ENCODE results near the gene TOMT. TPM values are rescaled to one million over a fixed set of nuclear protein-coding genes. Genes with fewer than 3 reads are reported as not detected.
A peak's percentile ranks its signal among the peaks of the same experiment; 100 is the strongest.

TOMT gene
- total and polyA plus RNA-seq, 2 of the 4 experiments (the other 2 are of a cell fraction): not detected

DNA sequence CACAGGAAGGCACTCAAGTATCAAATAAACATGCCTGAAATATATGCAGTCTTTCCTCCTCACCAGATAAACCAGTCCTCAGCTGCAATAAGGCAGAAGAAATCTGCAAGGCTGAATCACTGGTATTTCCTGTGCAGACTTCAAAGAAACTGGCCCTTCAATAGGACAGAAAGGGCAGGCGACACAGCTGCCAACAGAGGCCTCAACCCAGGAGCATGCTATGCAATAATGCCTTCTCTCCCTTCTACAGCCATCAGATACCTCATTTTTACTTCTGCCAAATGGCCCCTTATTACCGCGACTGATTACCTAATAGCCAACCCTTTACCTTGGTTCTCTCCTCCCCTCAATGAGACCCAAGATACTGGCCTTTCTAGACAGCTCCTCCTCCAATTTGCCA is 33.4 kb upstream of the TOMT start (continued):
- TF ChIP-seq RCOR1 (IDR thresholded peaks at IDR 0.05; ENCODE audit: insufficient replicate concordance, low read length): no peak

DNA sequence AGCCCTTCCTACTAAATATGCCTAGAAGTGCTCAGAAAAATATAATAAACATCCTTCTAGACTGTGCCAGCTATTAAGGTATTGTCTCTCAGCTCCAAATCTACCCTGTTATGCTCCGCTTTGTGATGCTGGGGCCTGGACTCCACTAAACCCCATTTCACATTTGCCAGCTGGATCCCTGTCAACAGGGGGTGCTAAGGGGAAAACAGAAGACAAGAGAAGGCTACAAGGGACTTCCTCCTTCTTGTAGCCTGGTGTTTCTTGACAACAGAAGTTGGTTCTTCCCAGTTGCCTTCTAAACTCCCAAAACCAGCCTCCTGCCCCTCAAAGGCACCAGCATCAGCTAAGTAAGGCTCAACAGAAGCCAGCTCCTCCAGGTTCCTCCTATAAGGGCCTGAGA is 30.6 kb upstream of the TOMT start:
- intact Hi-C loops (cut with micrococcal nuclease): no loop called here
- CTCF ChIA-PET: interaction anchor here (0.9 to 1.2 kb wide), 2 partner anchors 36 to 49 kb away, joined by 3 read pairs; no protein-coding TSS in a partner anchor
- H3K14ac ChIP-seq (replicated peaks; ENCODE audit: low read depth, low read length): peak overlapping the region; percentile 69
- H4K91ac ChIP-seq (ENCODE audit: insufficient read depth, low read depth, low read length): no peak overlapping the region
- H4K5ac ChIP-seq (ENCODE audit: low read depth, low read length): peak overlapping the region; percentile 65
- TF ChIP-seq NFE2L2 (IDR thresholded peaks at IDR 0.05; ENCODE audit: low read depth, low read length): no peak
- TF ChIP-seq, protein P1, sequence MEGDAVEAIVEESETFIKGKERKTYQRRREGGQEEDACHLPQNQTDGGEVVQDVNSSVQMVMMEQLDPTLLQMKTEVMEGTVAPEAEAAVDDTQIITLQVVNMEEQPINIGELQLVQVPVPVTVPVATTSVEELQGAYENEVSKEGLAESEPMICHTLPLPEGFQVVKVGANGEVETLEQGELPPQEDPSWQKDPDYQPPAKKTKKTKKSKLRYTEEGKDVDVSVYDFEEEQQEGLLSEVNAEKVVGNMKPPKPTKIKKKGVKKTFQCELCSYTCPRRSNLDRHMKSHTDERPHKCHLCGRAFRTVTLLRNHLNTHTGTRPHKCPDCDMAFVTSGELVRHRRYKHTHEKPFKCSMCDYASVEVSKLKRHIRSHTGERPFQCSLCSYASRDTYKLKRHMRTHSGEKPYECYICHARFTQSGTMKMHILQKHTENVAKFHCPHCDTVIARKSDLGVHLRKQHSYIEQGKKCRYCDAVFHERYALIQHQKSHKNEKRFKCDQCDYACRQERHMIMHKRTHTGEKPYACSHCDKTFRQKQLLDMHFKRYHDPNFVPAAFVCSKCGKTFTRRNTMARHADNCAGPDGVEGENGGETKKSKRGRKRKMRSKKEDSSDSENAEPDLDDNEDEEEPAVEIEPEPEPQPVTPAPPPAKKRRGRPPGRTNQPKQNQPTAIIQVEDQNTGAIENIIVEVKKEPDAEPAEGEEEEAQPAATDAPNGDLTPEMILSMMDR (conservative IDR thresholded peaks at IDR 0.05; ENCODE audit: low read depth, low read length): 0 out of 2 replicates have a peak, but pooled peaks have one; percentile 15
- no peak overlapping the region for H3K4me3 ChIP-seq (ENCODE audit: insufficient read depth, low read depth, low read length)
- H2BK15ac ChIP-seq (ENCODE audit: low read depth, low read length): no peak overlapping the region; the same call in 2 of the 3 replicates
- no peak overlapping the region for H3K18ac ChIP-seq (ENCODE audit: low read depth, low read length)
- no CpG with 5 or more reads among the region's 1 CpG for WGBS, 2 experiments (ENCODE audit: extremely low coverage in 2 of 2, insufficient read length in 1 of 2)
- H4K20me1 ChIP-seq (ENCODE audit: insufficient read depth, low read length): peaks cover 7% of the 10 kb centered on the region; the same call in 1 of the 2 replicates
- dilution Hi-C loops (cut with HindIII; ENCODE audit: low sequenced_read_pairs, unreplicated experiment): no loop called here
- no peak overlapping the region for H2AFZ ChIP-seq (replicated peaks; ENCODE audit: low read length, poor library complexity)
- H3K56ac ChIP-seq (ENCODE audit: extremely low read depth, insufficient read depth, low read length): no peak overlapping the region
- peak overlapping the region in 1 of 2 experiments; percentile 82; a peak in 2 of 4 replicates for H4K8ac ChIP-seq (ENCODE audit: low read depth in 2 of 2, low read length in 2 of 2)
- BruUV-seq (replicated peaks): no TSS peak
- peaks cover 10% of the 10 kb centered on the region for H3K9me1 ChIP-seq (ENCODE audit: insufficient read depth, low read length)
- peaks cover 15% of the 10 kb centered on the region for H3K4me1 ChIP-seq (ENCODE audit: control insufficient read depth, insufficient read depth, low read length)
- no peak overlapping the region for H3K4me2 ChIP-seq (ENCODE audit: low read depth, low read length)
- no peak overlapping the region for H3K9ac ChIP-seq (ENCODE audit: low read depth, low read length)
- DNase-seq (no peak), ATAC-seq (ENCODE audit: low read depth) (no peak)
- H2BK120ac ChIP-seq (ENCODE audit: low read depth, low read length): peak overlapping the region; percentile 26; the same call in 1 of the 2 replicates
- peaks cover 33 to 64% of the 10 kb centered on the region in 2 experiments for H3K79me1 ChIP-seq (ENCODE audit: low read depth in 1 of 2, low read length in 2 of 2)
- POLR2A ChIA-PET (ENCODE audit: unreplicated experiment): interaction anchor here (1.1 kb wide), 1 partner anchor 33 kb away, joined by 3 read pairs; no protein-coding TSS in a partner anchor
- peak overlapping the region; percentile 50 for H3K4ac ChIP-seq (ENCODE audit: low read depth, low read length)
- peak overlapping the region; percentile 2; the same call in 1 of the 2 replicates for H3K27ac ChIP-seq (ENCODE audit: insufficient read depth, low read length)
- no peaks in the 10 kb centered on the region for H3K9me3 ChIP-seq (ENCODE audit: control insufficient read depth, insufficient read depth, low read length)
- peak overlapping the region; percentile 46; the same call in 1 of the 2 replicates for H2AK5ac ChIP-seq (ENCODE audit: low read depth, low read length)
- no peaks in the 10 kb centered on the region for H3K36me3 ChIP-seq (ENCODE audit: control insufficient read depth, insufficient read depth, low read length)
- H2BK20ac ChIP-seq (ENCODE audit: low read depth, low read length): peak overlapping the region; percentile 21; the same call in 1 of the 2 replicates
- no peaks in the 10 kb centered on the region for H3K27me3 ChIP-seq (ENCODE audit: control insufficient read depth, insufficient read depth, low read length)
- in situ Hi-C loops (cut with MboI; ENCODE audit: low sequenced_read_pairs): loop anchor here (5.0 kb wide), 1 partner anchor 38 kb away; no protein-coding TSS in a partner anchor
- H2BK5ac ChIP-seq (ENCODE audit: low read depth, low read length, poor library complexity, severe bottlenecking): peak overlapping the region; percentile 15
- no peak overlapping the region for H2AK9ac ChIP-seq (replicated peaks; ENCODE audit: low read depth, low read length, poor library complexity)
- H3K23ac ChIP-seq (ENCODE audit: low read depth, low read length): peak overlapping the region; percentile 41; the same call in 1 of the 2 replicates

Data from IMR-90 (cell line).